HepG2 (cell line): ENCODE results near the gene SMYD5. TPM values are rescaled to one million over a fixed set of nuclear protein-coding genes. Genes with fewer than 3 reads are reported as not detected.
A peak's percentile ranks its signal among the peaks of the same experiment; 100 is the strongest.

Experiments used
- CHD4 ChIP-seq: fragments of 200-600 bp; sonication (generic); IDR thresholded peaks from 2 replicates; pipeline ENCODE4 v1.7.0; 2017; ENCODE audit warnings: mild to moderate bottlenecking, low read length, borderline replicate concordance
- ELF4 ChIP-seq: sonication (generic); formaldehyde crosslinking; IDR thresholded peaks from 2 replicates; pipeline ENCODE4 v1.5.0; 2020; ENCODE audit warnings: missing genetic modification reagents, mild to moderate bottlenecking, moderate library complexity, borderline replicate concordance
- GPN1 ChIP-seq: sonication (generic); formaldehyde crosslinking; IDR thresholded peaks from 2 replicates; pipeline ENCODE4 v1.5.1; 2020; ENCODE audit warnings: missing genetic modification reagents, borderline replicate concordance
- KMT2B ChIP-seq: IDR thresholded peaks from 2 replicates; pipeline ENCODE4 v1.6.1; 2016; ENCODE audit warnings: missing genetic modification reagents, missing compliant biosample characterization
- MEIS2 ChIP-seq: sonication (generic); formaldehyde crosslinking; IDR thresholded peaks from 2 replicates; pipeline ENCODE4 v1.9.0; 2021; ENCODE audit warnings: mild to moderate bottlenecking, missing genetic modification reagents
- MTA3 ChIP-seq: sonication (generic); formaldehyde crosslinking; IDR thresholded peaks from 2 replicates; pipeline ENCODE4 v1.4.0; 2020; ENCODE audit warnings: missing genetic modification reagents
- PHF21A ChIP-seq: sonication (generic); formaldehyde crosslinking; IDR thresholded peaks from 2 replicates; pipeline ENCODE4 v1.5.0; 2020; ENCODE audit warnings: mild to moderate bottlenecking, missing genetic modification reagents
- PHF5A ChIP-seq: IDR thresholded peaks from one replicate; pipeline ENCODE4 v1.6.1; 2018; ENCODE audit warnings: low read depth, missing genetic modification reagents; ENCODE audit not compliant: unreplicated experiment
- PTBP1 ChIP-seq: fragments of 200-400 bp; formaldehyde crosslinking; IDR thresholded peaks from 2 replicates; pipeline ENCODE4 v1.6.1; 2018; ENCODE audit warnings: low read length, low read depth; ENCODE audit not compliant: poor library complexity, severe bottlenecking
- RCOR2 ChIP-seq: IDR thresholded peaks from 2 replicates; pipeline ENCODE4 v1.6.1; 2016; ENCODE audit warnings: missing biosample characterization, missing genetic modification reagents
- SRSF4 ChIP-seq: fragments of 200-400 bp; formaldehyde crosslinking; IDR thresholded peaks from one replicate; pipeline ENCODE4 v1.6.1; 2018; ENCODE audit warnings: mild to moderate bottlenecking, low read depth, low read length, moderate library complexity; ENCODE audit not compliant: poor library complexity, severe bottlenecking
- TBX2 ChIP-seq: sonication (generic); formaldehyde crosslinking; IDR thresholded peaks from 2 replicates; pipeline ENCODE4 v1.5.0; 2020; ENCODE audit warnings: missing genetic modification reagents, mild to moderate bottlenecking, borderline replicate concordance
- TBX3 ChIP-seq: fragments of 450-650 bp; IDR thresholded peaks from 2 replicates; pipeline ENCODE4 v1.6.1; 2017; ENCODE audit warnings: antibody characterized with exemption, mild to moderate bottlenecking, inconsistent platforms, borderline replicate concordance
- TCF7 ChIP-seq: sonication (generic); IDR thresholded peaks from 2 replicates; pipeline ENCODE4 v1.6.1; 2016; ENCODE audit warnings: antibody characterized with exemption, low read depth
- YEATS4 ChIP-seq: sonication (generic); formaldehyde crosslinking; IDR thresholded peaks from 2 replicates; pipeline ENCODE4 v1.4.0; 2020; ENCODE audit warnings: missing genetic modification reagents, borderline replicate concordance
- ZBTB20 ChIP-seq: sonication (generic); formaldehyde crosslinking; IDR thresholded peaks from 2 replicates; pipeline ENCODE4 v1.8.1; 2023; ENCODE audit warnings: missing genetic modification reagents, low read depth, mild to moderate bottlenecking, borderline replicate concordance
- ZBTB38 ChIP-seq: sonication (generic); formaldehyde crosslinking; IDR thresholded peaks from 2 replicates; pipeline ENCODE4 v1.5.1; 2020; ENCODE audit warnings: mild to moderate bottlenecking, missing genetic modification reagents
- ZFP36L1 ChIP-seq: sonication (generic); formaldehyde crosslinking; IDR thresholded peaks from 2 replicates; pipeline ENCODE4 v1.8.0; 2022; ENCODE audit warnings: mild to moderate bottlenecking, missing genetic modification reagents, moderate library complexity
- ZFP37 ChIP-seq: sonication (generic); formaldehyde crosslinking; IDR thresholded peaks from 2 replicates; pipeline ENCODE4 v1.4.0; 2020; ENCODE audit warnings: missing genetic modification reagents, borderline replicate concordance
- ZNF160 ChIP-seq: sonication (generic); formaldehyde crosslinking; IDR thresholded peaks from 2 replicates; pipeline ENCODE4 v1.8.0; 2022; ENCODE audit warnings: mild to moderate bottlenecking, inconsistent platforms, missing genetic modification reagents
- ZNF782 ChIP-seq: sonication (generic); formaldehyde crosslinking; IDR thresholded peaks from 2 replicates; pipeline ENCODE4 v1.4.0; 2020; ENCODE audit warnings: missing genetic modification reagents, mild to moderate bottlenecking, borderline replicate concordance
- polyA plus RNA-seq, 8 experiments: library from polyadenylated mRNA; depleted of rRNA in 3 of 8; stranded (reverse) in 7 of 8; unstranded in 1 of 8; fragments of >200 nt; fragmentation: Illumina TruSeq in 4 of 8; extraction: Trizol in 4 of 8; gene quantifications; 2 replicates each; pipeline versions ENCODE4 v1.2.1 to v1.2.3, GENCODE V29; 2011 to 2016; ENCODE audit warnings: low read depth in 4 of 8, missing spikeins in 1 of 8, mixed read lengths in 1 of 8; ENCODE audit not compliant: insufficient read depth in 1 of 8
- total RNA-seq, 5 experiments: library from RNA; depleted of rRNA; stranded (reverse); fragments of >200 nt; fragmentation: Illumina TruSeq; extraction: Trizol; gene quantifications; 2 replicates each; pipeline ENCODE4 v1.2.3, GENCODE V29; 2016; ENCODE audit warnings: low read depth in 1 of 5
- TF ChIP-seq, protein P1 (sequence below): sonication (generic); formaldehyde crosslinking; IDR thresholded peaks from 2 replicates; pipeline ENCODE4 v1.4.0; 2020; ENCODE audit warnings: missing genetic modification reagents
- TF ChIP-seq, protein P2 (sequence below): sonication (generic); formaldehyde crosslinking; IDR thresholded peaks from 2 replicates; pipeline ENCODE4 v1.5.1; 2020; ENCODE audit warnings: missing genetic modification reagents, mild to moderate bottlenecking, borderline replicate concordance
- TF ChIP-seq, protein P3 (sequence below): IDR thresholded peaks from 2 replicates; pipeline ENCODE4 v1.6.1; 2012; ENCODE audit warnings: low read depth, low read length, improper control_type of control experiment
- TF ChIP-seq, protein P4 (sequence below): sonication (generic); formaldehyde crosslinking; IDR thresholded peaks from 2 replicates; pipeline ENCODE4 v1.8.1; 2023; ENCODE audit warnings: mild to moderate bottlenecking, missing genetic modification reagents, borderline replicate concordance
- TF ChIP-seq, protein P5 (sequence below): IDR thresholded peaks from 2 replicates; pipeline ENCODE4 v1.6.1; 2016; ENCODE audit warnings: missing genetic modification reagents, missing compliant biosample characterization

SMYD5 gene
- total and polyA plus RNA-seq, 2 of the 13 experiments (the other 11 are each of a cell fraction or from before 2014, with no cell fraction given), result 55.8 to 70.4 TPM

DNA sequence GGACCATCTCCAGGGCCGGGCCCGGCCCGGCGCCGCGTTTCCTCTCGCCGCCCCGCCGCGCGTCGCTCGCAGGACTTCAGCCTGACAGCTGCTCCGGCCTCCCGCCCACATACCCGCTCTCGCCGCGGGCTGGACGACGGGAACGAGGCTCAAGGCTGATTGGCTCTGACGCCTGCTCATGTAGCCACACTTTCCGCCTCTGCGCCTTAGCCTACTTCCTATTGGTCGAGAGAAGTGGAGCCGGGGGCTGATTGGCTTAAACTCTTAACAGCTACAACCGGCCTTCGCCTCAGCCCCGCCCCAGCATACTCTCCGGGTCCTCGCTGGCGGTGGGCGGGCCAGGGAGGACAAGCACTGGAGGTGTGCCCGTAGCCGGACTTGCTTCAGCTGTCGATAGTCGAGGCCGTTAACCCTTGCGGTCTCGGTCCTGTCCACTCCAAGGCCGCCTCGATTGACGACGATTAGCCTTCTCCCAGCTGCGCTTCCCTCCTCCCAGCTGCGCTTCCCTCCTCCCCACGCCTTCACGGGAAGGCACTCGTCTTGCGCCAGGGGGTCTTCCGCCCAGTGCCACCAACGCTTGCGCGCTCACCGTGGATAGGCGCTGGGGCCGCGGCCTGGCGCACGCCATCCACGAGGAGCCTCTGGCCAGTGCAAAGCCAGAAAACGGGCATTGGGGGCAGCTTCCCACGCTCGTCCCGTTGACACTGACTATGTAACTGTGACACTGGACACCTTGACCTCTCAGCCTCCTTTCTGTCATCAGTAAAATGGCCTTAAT is 19.3 kb downstream of the SMYD5 start, which contains the start of gene PRADC1 (continued):
- TF ChIP-seq, protein P1, sequence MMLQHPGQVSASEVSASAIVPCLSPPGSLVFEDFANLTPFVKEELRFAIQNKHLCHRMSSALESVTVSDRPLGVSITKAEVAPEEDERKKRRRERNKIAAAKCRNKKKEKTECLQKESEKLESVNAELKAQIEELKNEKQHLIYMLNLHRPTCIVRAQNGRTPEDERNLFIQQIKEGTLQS, result no peak
- no peak; the same call in 1 of the 2 replicates for TF ChIP-seq ZBTB38
- TF ChIP-seq, protein P2, sequence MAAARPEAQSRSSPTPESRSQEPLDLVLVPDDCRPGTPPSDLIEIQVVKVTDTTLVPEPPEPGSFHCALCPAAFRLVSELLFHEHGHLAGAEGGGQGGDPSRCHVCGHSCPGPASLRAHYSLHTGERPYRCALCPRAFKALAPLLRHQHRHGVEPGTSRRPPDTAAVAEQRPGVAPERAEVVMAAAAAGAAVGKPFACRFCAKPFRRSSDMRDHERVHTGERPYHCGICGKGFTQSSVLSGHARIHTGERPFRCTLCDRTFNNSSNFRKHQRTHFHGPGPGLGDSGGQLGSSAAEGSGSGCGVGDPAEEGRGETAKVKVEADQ, result peak; percentile 29; the same call in 1 of the 2 replicates
- peak; percentile 18 for TF ChIP-seq PTBP1
- TF ChIP-seq, protein P3, sequence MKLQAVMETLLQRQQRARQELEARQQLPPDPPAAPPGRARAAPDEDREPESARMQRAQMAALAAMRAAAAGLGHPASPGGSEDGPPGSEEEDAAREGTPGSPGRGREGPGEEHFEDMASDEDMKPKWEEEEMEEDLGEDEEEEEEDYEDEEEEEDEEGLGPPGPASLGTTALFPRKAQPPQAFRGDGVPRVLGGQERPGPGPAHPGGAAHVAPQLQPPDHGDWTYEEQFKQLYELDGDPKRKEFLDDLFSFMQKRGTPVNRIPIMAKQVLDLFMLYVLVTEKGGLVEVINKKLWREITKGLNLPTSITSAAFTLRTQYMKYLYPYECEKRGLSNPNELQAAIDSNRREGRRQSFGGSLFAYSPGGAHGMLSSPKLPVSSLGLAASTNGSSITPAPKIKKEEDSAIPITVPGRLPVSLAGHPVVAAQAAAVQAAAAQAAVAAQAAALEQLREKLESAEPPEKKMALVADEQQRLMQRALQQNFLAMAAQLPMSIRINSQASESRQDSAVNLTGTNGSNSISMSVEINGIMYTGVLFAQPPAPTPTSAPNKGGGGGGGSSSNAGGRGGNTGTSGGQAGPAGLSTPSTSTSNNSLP, result no peak
- 0 out of 2 replicates have a peak, but pooled peaks have one; percentile 2 for TF ChIP-seq ELF4 (CRISPR knock-in tag)
- no peak for TF ChIP-seq CHD4
- TF ChIP-seq YEATS4, result no peak
- TF ChIP-seq MEIS2, result peak; percentile 66
- peak; percentile 97 for TF ChIP-seq ZFP36L1 (CRISPR knock-in tag)
- no peak for TF ChIP-seq TCF7
- peak; percentile 80 for TF ChIP-seq TBX2
- no peak for TF ChIP-seq GPN1 (CRISPR knock-in tag)
- peak; percentile 59; the same call in 1 of the 2 replicates for TF ChIP-seq ZFP37 (CRISPR knock-in tag)
- no peak for TF ChIP-seq MTA3 (CRISPR knock-in tag)
- peak; percentile 90; the same call in 1 of the 2 replicates for TF ChIP-seq ZNF782 (CRISPR knock-in tag)
- TF ChIP-seq KMT2B, result peak; percentile 80
- TF ChIP-seq PHF5A (CRISPR knock-in tag), result peak; percentile 48
- TF ChIP-seq TBX3, result peak; percentile 65; the same call in 1 of the 2 replicates
- TF ChIP-seq, protein P4, sequence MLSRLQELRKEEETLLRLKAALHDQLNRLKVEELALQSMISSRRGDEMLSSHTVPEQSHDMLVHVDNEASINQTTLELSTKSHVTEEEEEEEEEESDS, result no peak; the same call in 1 of the 2 replicates
- no peak for TF ChIP-seq SRSF4
- TF ChIP-seq ZNF160 (CRISPR knock-in tag), result peak; percentile 59; the same call in 1 of the 2 replicates
- TF ChIP-seq RCOR2, result no peak
- TF ChIP-seq ZBTB20, result 0 out of 2 replicates have a peak, but pooled peaks have one; percentile 53
- TF ChIP-seq, protein P5, sequence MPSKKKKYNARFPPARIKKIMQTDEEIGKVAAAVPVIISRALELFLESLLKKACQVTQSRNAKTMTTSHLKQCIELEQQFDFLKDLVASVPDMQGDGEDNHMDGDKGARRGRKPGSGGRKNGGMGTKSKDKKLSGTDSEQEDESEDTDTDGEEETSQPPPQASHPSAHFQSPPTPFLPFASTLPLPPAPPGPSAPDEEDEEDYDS (CRISPR knock-in tag), result peak; percentile 89
- peak; percentile 73 for TF ChIP-seq PHF21A
